Measurements from ENCODE around the gene TMEM175.

The TMEM175 gene

GRCh38 chr4:955931-956381 is 23.7 kb downstream of the TMEM175 start:
- Histone ChIP-seq H3K4me3 (replicated peaks; ENCODE audit: insufficient read depth, low read length) (no peak overlapping the region), H3K27ac (replicated peaks) (no peak overlapping the region), H3K27me3 (ENCODE audit: insufficient read depth, poor library complexity, severe bottlenecking) (no peaks in the 10 kb centered on the region)
- no peak for DNase-seq (ENCODE audit: low read depth in 1 of 2, low spot score in 1 of 2)
- TF ChIP-seq, protein P1, sequence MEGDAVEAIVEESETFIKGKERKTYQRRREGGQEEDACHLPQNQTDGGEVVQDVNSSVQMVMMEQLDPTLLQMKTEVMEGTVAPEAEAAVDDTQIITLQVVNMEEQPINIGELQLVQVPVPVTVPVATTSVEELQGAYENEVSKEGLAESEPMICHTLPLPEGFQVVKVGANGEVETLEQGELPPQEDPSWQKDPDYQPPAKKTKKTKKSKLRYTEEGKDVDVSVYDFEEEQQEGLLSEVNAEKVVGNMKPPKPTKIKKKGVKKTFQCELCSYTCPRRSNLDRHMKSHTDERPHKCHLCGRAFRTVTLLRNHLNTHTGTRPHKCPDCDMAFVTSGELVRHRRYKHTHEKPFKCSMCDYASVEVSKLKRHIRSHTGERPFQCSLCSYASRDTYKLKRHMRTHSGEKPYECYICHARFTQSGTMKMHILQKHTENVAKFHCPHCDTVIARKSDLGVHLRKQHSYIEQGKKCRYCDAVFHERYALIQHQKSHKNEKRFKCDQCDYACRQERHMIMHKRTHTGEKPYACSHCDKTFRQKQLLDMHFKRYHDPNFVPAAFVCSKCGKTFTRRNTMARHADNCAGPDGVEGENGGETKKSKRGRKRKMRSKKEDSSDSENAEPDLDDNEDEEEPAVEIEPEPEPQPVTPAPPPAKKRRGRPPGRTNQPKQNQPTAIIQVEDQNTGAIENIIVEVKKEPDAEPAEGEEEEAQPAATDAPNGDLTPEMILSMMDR (IDR thresholded peaks at IDR 0.05; ENCODE audit: insufficient read depth, low read length) = no peak
- TF ChIP-seq GABPA (IDR thresholded peaks at IDR 0.05; ENCODE audit: low read depth) = no peak

- DNase-seq (ENCODE audit: low read depth in 1 of 2, low spot score in 1 of 2) = no peak
- TF ChIP-seq, protein P1 (IDR thresholded peaks at IDR 0.05; ENCODE audit: insufficient read depth, low read length) = no peak
- TF ChIP-seq SPI1 (IDR thresholded peaks at IDR 0.05; ENCODE audit: borderline replicate concordance, low read depth) = no peak
- TF ChIP-seq GABPA (IDR thresholded peaks at IDR 0.05; ENCODE audit: low read depth) = no peak
- no peak for TF ChIP-seq POLR2AphosphoS5 (IDR thresholded peaks at IDR 0.05; ENCODE audit: low read depth)
- TF ChIP-seq, protein P2, sequence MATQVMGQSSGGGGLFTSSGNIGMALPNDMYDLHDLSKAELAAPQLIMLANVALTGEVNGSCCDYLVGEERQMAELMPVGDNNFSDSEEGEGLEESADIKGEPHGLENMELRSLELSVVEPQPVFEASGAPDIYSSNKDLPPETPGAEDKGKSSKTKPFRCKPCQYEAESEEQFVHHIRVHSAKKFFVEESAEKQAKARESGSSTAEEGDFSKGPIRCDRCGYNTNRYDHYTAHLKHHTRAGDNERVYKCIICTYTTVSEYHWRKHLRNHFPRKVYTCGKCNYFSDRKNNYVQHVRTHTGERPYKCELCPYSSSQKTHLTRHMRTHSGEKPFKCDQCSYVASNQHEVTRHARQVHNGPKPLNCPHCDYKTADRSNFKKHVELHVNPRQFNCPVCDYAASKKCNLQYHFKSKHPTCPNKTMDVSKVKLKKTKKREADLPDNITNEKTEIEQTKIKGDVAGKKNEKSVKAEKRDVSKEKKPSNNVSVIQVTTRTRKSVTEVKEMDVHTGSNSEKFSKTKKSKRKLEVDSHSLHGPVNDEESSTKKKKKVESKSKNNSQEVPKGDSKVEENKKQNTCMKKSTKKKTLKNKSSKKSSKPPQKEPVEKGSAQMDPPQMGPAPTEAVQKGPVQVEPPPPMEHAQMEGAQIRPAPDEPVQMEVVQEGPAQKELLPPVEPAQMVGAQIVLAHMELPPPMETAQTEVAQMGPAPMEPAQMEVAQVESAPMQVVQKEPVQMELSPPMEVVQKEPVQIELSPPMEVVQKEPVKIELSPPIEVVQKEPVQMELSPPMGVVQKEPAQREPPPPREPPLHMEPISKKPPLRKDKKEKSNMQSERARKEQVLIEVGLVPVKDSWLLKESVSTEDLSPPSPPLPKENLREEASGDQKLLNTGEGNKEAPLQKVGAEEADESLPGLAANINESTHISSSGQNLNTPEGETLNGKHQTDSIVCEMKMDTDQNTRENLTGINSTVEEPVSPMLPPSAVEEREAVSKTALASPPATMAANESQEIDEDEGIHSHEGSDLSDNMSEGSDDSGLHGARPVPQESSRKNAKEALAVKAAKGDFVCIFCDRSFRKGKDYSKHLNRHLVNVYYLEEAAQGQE (IDR thresholded peaks at IDR 0.05; ENCODE audit: insufficient replicate concordance, low read depth) = no peak
- no peaks in the 10 kb centered on the region for H3K27me3 ChIP-seq (ENCODE audit: insufficient read depth, poor library complexity, severe bottlenecking)
- no peak overlapping the region for H3K27ac ChIP-seq (replicated peaks)
- no peak overlapping the region for H3K4me3 ChIP-seq (replicated peaks; ENCODE audit: insufficient read depth, low read length)
Measured at GRCh38 chr4:956531-957230, 24.4 kb downstream of the TMEM175 start.

GRCh38 chr4:957231-957580 is 24.9 kb downstream of the TMEM175 start:
- TF ChIP-seq SPI1 (IDR thresholded peaks at IDR 0.05; ENCODE audit: borderline replicate concordance, low read depth) (no peak), GABPA (IDR thresholded peaks at IDR 0.05; ENCODE audit: low read depth) (no peak), POLR2AphosphoS5 (IDR thresholded peaks at IDR 0.05; ENCODE audit: low read depth) (no peak)
- TF ChIP-seq, protein P1 (IDR thresholded peaks at IDR 0.05; ENCODE audit: insufficient read depth, low read length) = no peak
- TF ChIP-seq, protein P2 (IDR thresholded peaks at IDR 0.05; ENCODE audit: insufficient replicate concordance, low read depth) = no peak
- Histone ChIP-seq H3K27me3 (ENCODE audit: insufficient read depth, poor library complexity, severe bottlenecking) (no peaks in the 10 kb centered on the region), H3K4me3 (replicated peaks; ENCODE audit: insufficient read depth, low read length) (no peak overlapping the region), H3K27ac (replicated peaks) (no peak overlapping the region)
- no peak for DNase-seq (ENCODE audit: low read depth in 1 of 2, low spot score in 1 of 2)

All from HL-60 (cell line).